SK-N-SH (cell line): ENCODE results near the gene SNN.

Experiments used
- CTCF ChIP-seq: fragments of 200-600 bp; sonication (generic); IDR thresholded peaks from 2 replicates; pipeline ENCODE4 v1.6.1; 2017; ENCODE audit warnings: antibody characterized with exemption, mild to moderate bottlenecking, moderate library complexity
- EZH2phosphoT487 ChIP-seq: fragments of 200-600 bp; sonication (generic); IDR thresholded peaks from 2 replicates; pipeline ENCODE4 v1.6.1; 2017; ENCODE audit warnings: low read depth, mixed run types, mild to moderate bottlenecking, antibody characterized with exemption, moderate library complexity, borderline replicate concordance
- FOXM1 ChIP-seq: IDR thresholded peaks from 2 replicates; pipeline ENCODE4 v1.4.0; 2012; ENCODE audit warnings: low read depth, mild to moderate bottlenecking
- GATA2 ChIP-seq: sonication (generic); formaldehyde crosslinking; IDR thresholded peaks from 2 replicates; pipeline ENCODE4 v1.5.0; 2020; ENCODE audit warnings: mild to moderate bottlenecking, missing genetic modification reagents
- RAD21 ChIP-seq: IDR thresholded peaks from 2 replicates; pipeline ENCODE4 v1.6.1; 2012; ENCODE audit warnings: mild to moderate bottlenecking, low read length
- TCF12 ChIP-seq: IDR thresholded peaks from 2 replicates; pipeline ENCODE4 v1.4.0; 2012
- TF ChIP-seq, protein P1 (sequence below): IDR thresholded peaks from 2 replicates; pipeline ENCODE4 v1.4.0; 2012; ENCODE audit warnings: low read depth, borderline replicate concordance
- TF ChIP-seq, protein P2 (sequence below): IDR thresholded peaks from 2 replicates; pipeline ENCODE4 v1.6.1; 2012; ENCODE audit warnings: mild to moderate bottlenecking, low read depth, low read length, moderate library complexity

- TF ChIP-seq EZH2phosphoT487 (no peak), GATA2 (CRISPR knock-in tag) (no peak), RAD21 (no peak), TCF12 (no peak), FOXM1 (no peak), CTCF (no peak)
- TF ChIP-seq, protein P1, sequence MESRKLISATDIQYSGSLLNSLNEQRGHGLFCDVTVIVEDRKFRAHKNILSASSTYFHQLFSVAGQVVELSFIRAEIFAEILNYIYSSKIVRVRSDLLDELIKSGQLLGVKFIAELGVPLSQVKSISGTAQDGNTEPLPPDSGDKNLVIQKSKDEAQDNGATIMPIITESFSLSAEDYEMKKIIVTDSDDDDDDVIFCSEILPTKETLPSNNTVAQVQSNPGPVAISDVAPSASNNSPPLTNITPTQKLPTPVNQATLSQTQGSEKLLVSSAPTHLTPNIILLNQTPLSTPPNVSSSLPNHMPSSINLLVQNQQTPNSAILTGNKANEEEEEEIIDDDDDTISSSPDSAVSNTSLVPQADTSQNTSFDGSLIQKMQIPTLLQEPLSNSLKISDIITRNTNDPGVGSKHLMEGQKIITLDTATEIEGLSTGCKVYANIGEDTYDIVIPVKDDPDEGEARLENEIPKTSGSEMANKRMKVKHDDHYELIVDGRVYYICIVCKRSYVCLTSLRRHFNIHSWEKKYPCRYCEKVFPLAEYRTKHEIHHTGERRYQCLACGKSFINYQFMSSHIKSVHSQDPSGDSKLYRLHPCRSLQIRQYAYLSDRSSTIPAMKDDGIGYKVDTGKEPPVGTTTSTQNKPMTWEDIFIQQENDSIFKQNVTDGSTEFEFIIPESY = no peak
- TF ChIP-seq, protein P2, sequence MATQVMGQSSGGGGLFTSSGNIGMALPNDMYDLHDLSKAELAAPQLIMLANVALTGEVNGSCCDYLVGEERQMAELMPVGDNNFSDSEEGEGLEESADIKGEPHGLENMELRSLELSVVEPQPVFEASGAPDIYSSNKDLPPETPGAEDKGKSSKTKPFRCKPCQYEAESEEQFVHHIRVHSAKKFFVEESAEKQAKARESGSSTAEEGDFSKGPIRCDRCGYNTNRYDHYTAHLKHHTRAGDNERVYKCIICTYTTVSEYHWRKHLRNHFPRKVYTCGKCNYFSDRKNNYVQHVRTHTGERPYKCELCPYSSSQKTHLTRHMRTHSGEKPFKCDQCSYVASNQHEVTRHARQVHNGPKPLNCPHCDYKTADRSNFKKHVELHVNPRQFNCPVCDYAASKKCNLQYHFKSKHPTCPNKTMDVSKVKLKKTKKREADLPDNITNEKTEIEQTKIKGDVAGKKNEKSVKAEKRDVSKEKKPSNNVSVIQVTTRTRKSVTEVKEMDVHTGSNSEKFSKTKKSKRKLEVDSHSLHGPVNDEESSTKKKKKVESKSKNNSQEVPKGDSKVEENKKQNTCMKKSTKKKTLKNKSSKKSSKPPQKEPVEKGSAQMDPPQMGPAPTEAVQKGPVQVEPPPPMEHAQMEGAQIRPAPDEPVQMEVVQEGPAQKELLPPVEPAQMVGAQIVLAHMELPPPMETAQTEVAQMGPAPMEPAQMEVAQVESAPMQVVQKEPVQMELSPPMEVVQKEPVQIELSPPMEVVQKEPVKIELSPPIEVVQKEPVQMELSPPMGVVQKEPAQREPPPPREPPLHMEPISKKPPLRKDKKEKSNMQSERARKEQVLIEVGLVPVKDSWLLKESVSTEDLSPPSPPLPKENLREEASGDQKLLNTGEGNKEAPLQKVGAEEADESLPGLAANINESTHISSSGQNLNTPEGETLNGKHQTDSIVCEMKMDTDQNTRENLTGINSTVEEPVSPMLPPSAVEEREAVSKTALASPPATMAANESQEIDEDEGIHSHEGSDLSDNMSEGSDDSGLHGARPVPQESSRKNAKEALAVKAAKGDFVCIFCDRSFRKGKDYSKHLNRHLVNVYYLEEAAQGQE = no peak
Observed at GRCh38 chr16:11719762-11720161, 51.5 kb downstream of the SNN start.
